ENCODE measurements around the gene MAGI1.

DNA sequence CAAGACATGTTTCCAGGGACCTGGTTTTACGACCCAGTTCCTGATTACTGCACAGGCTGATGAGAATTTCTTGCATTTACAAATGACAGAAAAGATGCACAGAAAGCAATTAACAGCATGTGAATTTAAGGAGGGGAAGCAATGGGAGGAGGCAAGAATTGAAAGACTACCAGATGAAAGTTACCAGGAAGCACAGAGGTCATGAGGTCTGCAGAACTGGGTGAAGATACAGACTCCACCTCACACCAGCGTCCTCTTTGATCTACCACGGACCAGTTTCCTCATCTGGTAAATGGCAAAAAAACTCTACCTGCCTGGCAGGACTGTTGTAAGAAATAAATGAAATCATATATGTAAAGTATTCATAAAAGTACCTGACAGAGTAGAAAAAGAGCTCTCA is 266.0 kb downstream of the MAGI1 start:
- no peak for TF ChIP-seq CTCF (IDR thresholded peaks at IDR 0.05 in 8 of 11, conservative IDR thresholded peaks at IDR 0.05 in 3 of 11)
- TF ChIP-seq POLR2AphosphoS5 (IDR thresholded peaks at IDR 0.05): no peak
- TF ChIP-seq POLR2A (IDR thresholded peaks at IDR 0.05): no peak
